Body of pancreas (tissue), 4 donors: ENCODE data around the gene PNISR. TPM values are rescaled to one million over a fixed set of nuclear protein-coding genes. Genes with fewer than 3 reads are reported as not detected.

ENCODE experiments used
- ATAC-seq: fragments of 150-250 bp; one replicate; pipeline ENCODE4 v1.9.1; 2016
- DNase-seq, 4 donors: peaks; one replicate each; pipeline ENCODE4 v3.0.0-alpha.2; 2019
- H3K27ac ChIP-seq, 4 donors: fragments of 200-600 bp; sonication (generic); 1 replicate in 3 of 4; 2 replicates in 1 of 4; pipeline versions ENCODE4 v1.5.1 to v1.6.1; 2016 to 2019; ENCODE audit warnings: mild to moderate bottlenecking in 1 of 4, mixed read lengths in 1 of 4, moderate library complexity in 1 of 4
- H3K27me3 ChIP-seq, 2 donors: fragments of 200-600 bp; sonication (generic); one replicate each; pipeline ENCODE4 v1.6.0; 2016; ENCODE audit warnings: mild to moderate bottlenecking in 1 of 2
- H3K36me3 ChIP-seq, 2 donors: fragments of 200-600 bp; sonication (generic); replicated peaks in 1 of 2; 2 replicates each; pipeline ENCODE4 v1.5.1; 2016; ENCODE audit warnings: low read depth in 2 of 2; ENCODE audit not compliant: insufficient read depth in 1 of 2
- H3K4me1 ChIP-seq: fragments of 200-600 bp; sonication (generic); one replicate; pipeline ENCODE4 v1.6.0; 2016
- H3K4me3 ChIP-seq, 2 donors: fragments of 200-600 bp; sonication (generic); 1 replicate in 1 of 2; 2 replicates in 1 of 2; pipeline ENCODE4 v1.5.1; 2016 to 2019
- H3K9me3 ChIP-seq, 3 donors: fragments of 200-600 bp; sonication (generic); 1 replicate in 2 of 3; 2 replicates in 1 of 3; pipeline ENCODE4 v1.5.1; 2016
- CTCF ChIP-seq, 7 experiments: fragments of 450-650 bp in 4 of 7; fragments of 200-600 bp in 3 of 7; sonication (generic) in 3 of 7; IDR thresholded peaks; one replicate each; pipeline ENCODE4 v1.5.1; 2016 to 2019; ENCODE audit warnings: antibody characterized with exemption in 7 of 7
- POLR2A ChIP-seq, 3 donors: fragments of 450-650 bp; IDR thresholded peaks; one replicate each; pipeline ENCODE4 v1.6.1; 2016; ENCODE audit warnings: antibody characterized with exemption in 3 of 3, mild to moderate bottlenecking in 2 of 3
- WGBS, 2 donors: methylation state at CpG; one replicate each; pipeline ENCODE4 v1.1.5; 2017; 5-methylcytosine and 5-hydroxymethylcytosine counted together
- intact Hi-C: fragments of 100-400 bp; cut with DNase I; formaldehyde crosslinking; loops from one replicate; pipeline ENCODE4 v1.15.1; 2023
- total RNA-seq, 2 donors: library from RNA; depleted of rRNA; stranded (reverse); fragments of >200 nt; gene quantifications; one replicate each; pipeline ENCODE4 v1.1.0, GENCODE V29; 2016

PNISR gene
- total RNA-seq, 2 donors from 2014 or later, result 97.8 to 107 TPM

GRCh38 chr6:99416892-99417767 is 8.0 kb downstream of the PNISR start:
- 76 to 82% methylated on average over 9 of the region's 9 CpGs for WGBS, 2 donors
- Histone ChIP-seq H3K27ac (no peak overlapping the region), H3K4me3 (no peak overlapping the region), H3K36me3 (no peaks in the 10 kb centered on the region), H3K9me3 (no peaks in the 10 kb centered on the region), H3K27me3 (no peaks in the 10 kb centered on the region), H3K4me1 (peaks cover 25% of the 10 kb centered on the region)
- no peak for ATAC-seq
- no peak for DNase-seq
- no peak for TF ChIP-seq POLR2A (IDR thresholded peaks at IDR 0.05)
- TF ChIP-seq CTCF (IDR thresholded peaks at IDR 0.05), result no peak
- intact Hi-C loops, result no loop called here

GRCh38 chr6:99416226-99416625 is 8.9 kb downstream of the PNISR start:
- no peak for DNase-seq
- TF ChIP-seq CTCF (IDR thresholded peaks at IDR 0.05), result no peak
- intact Hi-C loops, result no loop called here
- ATAC-seq, result no peak
- H3K27ac ChIP-seq, result no peak overlapping the region
- peaks cover 16% of the 10 kb centered on the region for H3K4me1 ChIP-seq
- H3K27me3 ChIP-seq, result no peaks in the 10 kb centered on the region
- H3K9me3 ChIP-seq, result no peaks in the 10 kb centered on the region
- no peaks in the 10 kb centered on the region for H3K36me3 ChIP-seq
- H3K4me3 ChIP-seq, result no peak overlapping the region
- WGBS, 2 donors, result 79 to 88% methylated on average over 2 of the region's 2 CpGs

- ATAC-seq, result no peak
- Histone ChIP-seq H3K4me1 (peaks cover 11% of the 10 kb centered on the region), H3K9me3 (no peaks in the 10 kb centered on the region), H3K27me3 (no peaks in the 10 kb centered on the region), H3K36me3 (peaks cover 0 to 5% of the 10 kb centered on the region in 2 donors), H3K27ac (no peak overlapping the region), H3K4me3 (no peak overlapping the region)
- intact Hi-C loops, result no loop called here
- no peak for TF ChIP-seq POLR2A (IDR thresholded peaks at IDR 0.05)
- no peak for TF ChIP-seq CTCF (IDR thresholded peaks at IDR 0.05)
- no peak for DNase-seq
These were observed 9.7 kb downstream of the PNISR start for GRCh38 chr6:99415446-99415845.

GRCh38 chr6:99412065-99412464 is 13.0 kb downstream of the PNISR start:
- Histone ChIP-seq H3K4me3 (no peak overlapping the region), H3K4me1 (peaks cover 8% of the 10 kb centered on the region), H3K27me3 (no peaks in the 10 kb centered on the region), H3K9me3 (no peaks in the 10 kb centered on the region), H3K27ac (no peak overlapping the region), H3K36me3 (peaks cover 0 to 24% of the 10 kb centered on the region in 2 donors)
- 70 to 79% methylated on average over 1 of the region's 1 CpG for WGBS, 2 donors
- ATAC-seq, result no peak
- intact Hi-C loops, result no loop called here
- DNase-seq, result no peak
- TF ChIP-seq CTCF (IDR thresholded peaks at IDR 0.05) (no peak), POLR2A (IDR thresholded peaks at IDR 0.05) (no peak)

GRCh38 chr6:99409672-99410071 is 15.4 kb downstream of the PNISR start:
- H3K4me3 ChIP-seq, result no peak overlapping the region
- DNase-seq (no peak), ATAC-seq (no peak)
- no peaks in the 10 kb centered on the region for H3K9me3 ChIP-seq
- TF ChIP-seq CTCF (IDR thresholded peaks at IDR 0.05) (no peak), POLR2A (IDR thresholded peaks at IDR 0.05) (no peak)
- H3K27me3 ChIP-seq, result no peaks in the 10 kb centered on the region
- intact Hi-C loops, result no loop called here
- H3K27ac ChIP-seq, result no peak overlapping the region
- no peaks in the 10 kb centered on the region for H3K4me1 ChIP-seq
- peaks cover 0 to 42% of the 10 kb centered on the region in 2 donors for H3K36me3 ChIP-seq
